ENCODE data around the gene EME1. TPM values are rescaled to one million over a fixed set of nuclear protein-coding genes. Genes with fewer than 3 reads are reported as not detected.

The EME1 gene
- total and polyA plus RNA-seq, 2 of the 13 experiments (the other 11 are each of a cell fraction or from before 2014, with no cell fraction given): 20.7 to 24.6 TPM

GRCh38 chr17:50426814-50427787 lies 54.1 kb downstream of the EME1 start (continued):
- no peak for TF ChIP-seq RBFOX2 (IDR thresholded peaks at IDR 0.05; ENCODE audit: low read depth, low read length)
- no peak for TF ChIP-seq NFYB (CRISPR knock-in tag; IDR thresholded peaks at IDR 0.05)
- no peak for TF ChIP-seq ZNF383 (CRISPR knock-in tag; IDR thresholded peaks at IDR 0.05; ENCODE audit: borderline replicate concordance)
- no peak for TF ChIP-seq ZNF333 (CRISPR knock-in tag; IDR thresholded peaks at IDR 0.05; ENCODE audit: borderline replicate concordance)
- peak; percentile 58 for TF ChIP-seq TAF1 (CRISPR knock-in tag; IDR thresholded peaks at IDR 0.05)
- TF ChIP-seq POLR2G (IDR thresholded peaks at IDR 0.05; ENCODE audit: low read depth, low read length): peak; percentile 68
- TF ChIP-seq FOXC1 (CRISPR knock-in tag; IDR thresholded peaks at IDR 0.05; ENCODE audit: borderline replicate concordance): no peak
- TF ChIP-seq ZNF589 (CRISPR knock-in tag; conservative IDR thresholded peaks at IDR 0.05): 0 out of 2 replicates have a peak, but pooled peaks have one; percentile 27
- TF ChIP-seq ZNF574 (CRISPR knock-in tag; IDR thresholded peaks at IDR 0.05): peak; percentile 99
- TF ChIP-seq KLF16 (CRISPR knock-in tag; IDR thresholded peaks at IDR 0.05): peak in 1 of 2 experiments; percentile 72; a peak in 2 of 4 replicates
- no peak for TF ChIP-seq ZMYM2 (CRISPR knock-in tag; IDR thresholded peaks at IDR 0.05)
- TF ChIP-seq ZNF496 (CRISPR knock-in tag; IDR thresholded peaks at IDR 0.05; ENCODE audit: insufficient replicate concordance): no peak
- TF ChIP-seq XRCC5 (optimal IDR thresholded peaks at IDR 0.05; ENCODE audit: low read length): peak; percentile 51
- TF ChIP-seq ZNF841 (CRISPR knock-in tag; IDR thresholded peaks at IDR 0.05; ENCODE audit: borderline replicate concordance): no peak
- no peak for TF ChIP-seq HNF4G (IDR thresholded peaks at IDR 0.05; ENCODE audit: borderline replicate concordance, low read depth, low read length)
- no peak for TF ChIP-seq HNF4G (CRISPR knock-in tag; IDR thresholded peaks at IDR 0.05; ENCODE audit: borderline replicate concordance, low read depth)
- TF ChIP-seq ZSCAN20 (CRISPR knock-in tag; IDR thresholded peaks at IDR 0.05; ENCODE audit: borderline replicate concordance): no peak
- TF ChIP-seq GATAD1 (CRISPR knock-in tag; IDR thresholded peaks at IDR 0.05): peak; percentile 86
- no peak for TF ChIP-seq ZNF362 (CRISPR knock-in tag; IDR thresholded peaks at IDR 0.05; ENCODE audit: borderline replicate concordance)
- no peak for TF ChIP-seq ZC3H4 (CRISPR knock-in tag; IDR thresholded peaks at IDR 0.05; ENCODE audit: borderline replicate concordance)
- TF ChIP-seq MAFK (conservative IDR thresholded peaks at IDR 0.05 in 1 of 2, IDR thresholded peaks at IDR 0.05 in 1 of 2; ENCODE audit: low read length in 2 of 2): no peak
- TF ChIP-seq KLF11 (CRISPR knock-in tag; IDR thresholded peaks at IDR 0.05): peak; percentile 41; the same call in 1 of the 2 replicates
